Colon (tissue), 2 donors: Measurements from ENCODE around the gene C2CD4C.
"Not testable (repeated sequence)": the region's sequence is repeated elsewhere in the genome, so short reads cannot be mapped to it uniquely, and the experiment has no call there.

Experiments
- FAIRE-seq: peaks from 2 replicates; lab custom pipeline; 2012; peaks lifted over from hg19 to GRCh38; lab: Jason Lieb, UNC
- donor health status: control.
- donor health status: control.

Gene C2CD4C

GRCh38 chr19:364496-365287, 44.3 kb downstream of the C2CD4C start:
- FAIRE-seq: no peak

GRCh38 chr19:362683-363082, 46.3 kb downstream of the C2CD4C start:
- FAIRE-seq: no peak

DNA sequence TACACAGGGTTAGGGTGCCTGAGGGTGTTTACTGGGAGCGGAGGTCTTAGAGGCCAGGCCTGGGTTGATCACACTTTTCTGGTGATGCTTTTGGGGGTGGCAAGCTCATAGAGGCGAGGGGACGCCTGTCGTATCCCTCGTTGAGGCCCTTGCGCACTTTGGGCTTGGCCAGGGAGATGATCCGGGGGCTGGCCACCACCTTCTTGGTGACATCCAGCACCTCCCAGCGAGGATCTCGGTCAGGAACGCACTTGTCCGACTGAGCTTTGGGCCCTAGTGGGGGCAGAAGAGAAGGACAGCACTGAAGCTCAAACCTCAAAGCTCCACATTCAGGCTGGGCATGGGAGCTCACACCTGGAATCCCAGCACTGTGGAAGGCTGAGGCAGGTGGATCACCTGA, 46.8 kb downstream of the C2CD4C start:
- no peak for FAIRE-seq

DNA sequence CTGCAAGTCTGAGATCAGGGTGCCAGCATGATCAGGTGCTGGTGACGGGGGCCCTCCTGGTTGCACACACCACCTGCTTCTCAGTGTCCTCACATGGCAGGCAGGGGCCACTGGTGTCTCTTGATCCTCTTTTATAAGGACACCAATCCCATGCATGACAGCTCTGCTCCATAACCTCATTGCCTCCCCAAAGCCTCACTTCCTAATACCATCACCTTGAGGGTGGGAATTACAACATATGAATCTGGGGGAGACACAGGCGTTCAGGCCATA, 49.4 kb downstream of the C2CD4C start:
- no peak for FAIRE-seq

DNA sequence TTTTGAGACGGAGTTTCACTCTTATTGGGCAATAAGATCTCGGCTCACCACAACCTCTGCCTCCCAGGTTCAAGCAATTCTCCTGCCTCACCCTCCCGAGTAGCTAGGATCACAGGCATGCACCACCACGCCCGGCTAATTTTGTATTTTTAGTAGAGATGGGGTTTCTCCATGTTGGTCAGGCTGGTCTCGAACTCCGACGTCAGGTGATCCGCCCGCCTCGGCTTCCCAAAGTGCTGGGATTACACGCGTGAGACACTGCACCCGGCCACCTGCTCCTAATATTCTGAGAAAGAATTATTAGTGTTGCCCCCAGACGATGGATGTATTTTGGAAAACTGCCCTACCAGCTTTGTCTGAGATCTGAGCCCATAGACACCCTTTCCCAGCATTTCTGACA, 53.4 kb downstream of the C2CD4C start:
- not testable (repeated sequence) for FAIRE-seq
